Mononuclear cell (primary cell): Measurements from ENCODE around the gene FLOT1. TPM values are rescaled to one million over a fixed set of nuclear protein-coding genes. Genes with fewer than 3 reads are reported as not detected.

ENCODE experiments used
- H3K27me3 ChIP-seq: 2 replicates; pipeline ENCODE4 v1.6.0; 2011; ENCODE audit warnings: low read length, control low read depth; ENCODE audit not compliant: insufficient read depth
- H3K4me1 ChIP-seq: 2 replicates; pipeline ENCODE4 v1.5.1; 2011; ENCODE audit warnings: mild to moderate bottlenecking, low read length, control low read depth; ENCODE audit not compliant: insufficient read depth
- H3K4me3 ChIP-seq: 2 replicates; pipeline ENCODE4 v1.5.1; 2011; ENCODE audit warnings: mild to moderate bottlenecking, low read length, moderate library complexity
- H3K9me3 ChIP-seq: 2 replicates; pipeline ENCODE4 v1.5.1; 2011; ENCODE audit warnings: low read depth, mild to moderate bottlenecking, control low read depth, low read length
- total RNA-seq: library from RNA; depleted of rRNA; stranded (reverse); fragments of >200 nt; gene quantifications from one replicate; pipeline ENCODE4 v1.2.3, GENCODE V29; 2012

FLOT1 gene
- total RNA-seq: 68.1 TPM

- Histone ChIP-seq H3K27me3 (no peaks in the 10 kb centered on the region), H3K9me3 (no peaks in the 10 kb centered on the region), H3K4me3 (peak within 1 kb of the TSS; percentile 76), H3K4me1 (peaks cover 47% of the 10 kb centered on the region)
Observed at GRCh38 chr6:30742316-30743098, at the start of gene FLOT1. Gene FLOT1, minus strand, starts transcription at chr6:30742687. Its CDS starts 498 bp downstream, at chr6:30742189.

GRCh38 chr6:30790724-30791383, 48.4 kb upstream of the FLOT1 start:
- Histone ChIP-seq H3K4me3 (no peak overlapping the region), H3K9me3 (no peaks in the 10 kb centered on the region), H3K4me1 (peaks cover 78% of the 10 kb centered on the region), H3K27me3 (no peaks in the 10 kb centered on the region)

GRCh38 chr6:30789606-30790005, 47.1 kb upstream of the FLOT1 start:
- peaks cover 76% of the 10 kb centered on the region for H3K4me1 ChIP-seq
- H3K9me3 ChIP-seq: no peaks in the 10 kb centered on the region
- no peak overlapping the region for H3K4me3 ChIP-seq
- H3K27me3 ChIP-seq: no peaks in the 10 kb centered on the region

DNA sequence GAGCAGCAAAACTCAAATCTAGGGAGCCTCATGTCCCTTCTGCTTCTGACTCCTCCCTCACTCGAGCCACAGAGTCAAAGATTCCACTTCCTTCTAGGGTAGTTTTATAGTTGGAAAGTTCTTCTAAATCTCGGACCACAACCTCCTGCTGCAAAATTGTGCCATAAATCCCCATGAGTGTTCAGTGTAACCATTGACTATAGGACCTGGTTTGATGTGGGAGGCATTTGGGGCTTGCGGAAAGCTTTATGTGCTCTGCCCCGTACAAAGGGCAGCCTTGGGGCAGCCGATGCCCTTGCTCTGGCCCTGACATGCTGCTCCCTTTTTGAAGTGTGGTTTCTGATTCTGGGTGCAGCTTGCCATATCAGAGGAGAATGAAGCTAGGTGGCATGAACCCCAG, 45.5 kb upstream of the FLOT1 start:
- peaks cover 76% of the 10 kb centered on the region for H3K4me1 ChIP-seq
- no peaks in the 10 kb centered on the region for H3K27me3 ChIP-seq
- H3K4me3 ChIP-seq: no peak overlapping the region
- no peaks in the 10 kb centered on the region for H3K9me3 ChIP-seq

DNA sequence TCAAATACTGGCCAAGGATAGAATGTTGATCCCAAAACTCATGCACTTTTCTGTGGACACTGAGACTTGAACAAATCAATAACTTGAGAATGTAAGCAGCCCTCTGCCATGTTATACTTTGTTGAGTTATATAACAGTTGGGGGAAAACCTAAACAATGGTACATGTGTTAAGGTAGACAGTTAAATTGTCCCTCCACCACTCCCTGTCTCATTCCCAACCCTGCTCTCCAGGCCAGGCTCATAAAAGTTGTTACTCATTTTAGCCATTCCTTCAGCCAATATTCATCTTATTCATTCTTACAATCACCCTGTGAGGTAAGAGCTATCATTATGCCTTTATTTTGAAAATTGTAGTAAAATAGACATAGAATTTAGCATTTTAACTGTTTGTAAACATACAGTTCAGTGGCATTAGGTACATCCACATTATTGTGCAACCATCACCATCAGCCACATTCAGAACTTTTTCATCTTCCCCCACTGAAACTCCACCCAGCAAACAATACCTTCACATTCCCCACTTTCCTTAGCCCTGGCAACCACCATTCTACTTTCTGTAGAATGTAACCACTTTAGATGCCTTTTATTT, 40.0 kb upstream of the FLOT1 start:
- no peak overlapping the region for H3K4me3 ChIP-seq
- peaks cover 96% of the 10 kb centered on the region for H3K4me1 ChIP-seq
- H3K9me3 ChIP-seq: no peaks in the 10 kb centered on the region
- H3K27me3 ChIP-seq: no peaks in the 10 kb centered on the region

DNA sequence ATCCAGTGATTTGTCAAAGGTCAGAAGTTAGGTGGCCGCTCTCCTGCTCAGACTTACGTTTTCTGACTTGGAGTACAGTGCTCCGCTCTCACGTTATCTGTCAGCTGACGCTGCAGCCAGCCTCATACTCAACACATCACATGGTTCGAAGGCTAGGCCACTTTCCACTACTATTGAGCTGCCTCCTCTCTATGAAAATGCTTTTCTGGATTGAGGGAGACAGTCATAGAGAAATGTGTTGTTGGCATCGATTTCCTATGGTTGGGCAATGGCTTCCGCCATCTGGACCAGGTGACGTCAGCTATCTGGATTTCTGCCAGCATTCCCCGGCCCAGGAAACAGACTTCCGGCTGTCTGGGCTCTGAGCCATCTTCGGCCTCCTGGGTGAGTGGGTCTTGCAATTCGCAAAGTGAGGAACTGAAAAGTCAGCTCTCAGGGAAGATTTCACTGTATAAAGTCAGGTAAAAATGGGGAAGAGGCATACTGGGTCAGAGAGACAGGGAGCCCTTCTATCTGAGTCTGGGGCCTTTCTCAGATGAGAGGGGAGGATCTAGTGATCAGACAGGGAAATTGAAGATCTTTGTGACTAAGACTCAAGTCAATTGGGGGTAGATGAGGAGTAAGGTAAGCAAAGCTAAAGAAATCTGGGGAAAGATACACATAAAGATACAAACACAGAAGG, 39.4 kb upstream of the FLOT1 start:
- Histone ChIP-seq H3K4me1 (peaks cover 95% of the 10 kb centered on the region), H3K4me3 (no peak overlapping the region), H3K9me3 (no peaks in the 10 kb centered on the region), H3K27me3 (no peaks in the 10 kb centered on the region)

DNA sequence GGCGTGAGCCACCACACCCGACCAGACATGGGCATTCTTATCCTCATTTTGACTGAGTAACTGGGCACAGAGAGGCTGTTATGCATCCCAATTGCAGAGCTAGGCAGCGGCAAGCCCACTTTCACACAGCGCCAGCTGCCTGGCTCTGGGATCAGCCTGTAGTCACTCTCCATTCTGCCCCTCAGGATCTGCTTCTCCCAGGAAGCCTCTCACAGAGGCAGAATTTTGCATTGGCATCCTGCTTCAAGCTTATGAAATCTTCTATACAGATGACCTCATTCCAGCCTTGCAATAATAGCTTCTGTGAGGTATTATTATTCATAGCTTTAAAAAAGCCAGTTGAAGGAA, 38.9 kb upstream of the FLOT1 start:
- Histone ChIP-seq H3K4me1 (peaks cover 94% of the 10 kb centered on the region), H3K4me3 (no peak overlapping the region)

GRCh38 chr6:30780642-30780920, 38.1 kb upstream of the FLOT1 start:
- Histone ChIP-seq H3K9me3 (no peaks in the 10 kb centered on the region), H3K4me3 (no peak overlapping the region), H3K4me1 (peaks cover 88% of the 10 kb centered on the region), H3K27me3 (no peaks in the 10 kb centered on the region)

More for the DNA sequence above, 38.9 kb upstream of the FLOT1 start:
- Histone ChIP-seq H3K9me3 (no peaks in the 10 kb centered on the region), H3K27me3 (no peaks in the 10 kb centered on the region)

- peaks cover 85% of the 10 kb centered on the region for H3K4me1 ChIP-seq
Observed at GRCh38 chr6:30779850-30780641, 37.6 kb upstream of the FLOT1 start.

GRCh38 chr6:30778001-30778635, 35.6 kb upstream of the FLOT1 start:
- H3K9me3 ChIP-seq: no peaks in the 10 kb centered on the region
- H3K4me3 ChIP-seq: no peak overlapping the region
- H3K4me1 ChIP-seq: peaks cover 66% of the 10 kb centered on the region
- H3K27me3 ChIP-seq: no peaks in the 10 kb centered on the region

More at GRCh38 chr6:30779850-30780641, 37.6 kb upstream of the FLOT1 start:
- no peaks in the 10 kb centered on the region for H3K27me3 ChIP-seq
- H3K9me3 ChIP-seq: no peaks in the 10 kb centered on the region
- H3K4me3 ChIP-seq: no peak overlapping the region

GRCh38 chr6:30777155-30777485, 34.6 kb upstream of the FLOT1 start:
- H3K9me3 ChIP-seq: no peaks in the 10 kb centered on the region
- no peaks in the 10 kb centered on the region for H3K27me3 ChIP-seq
- peaks cover 56% of the 10 kb centered on the region for H3K4me1 ChIP-seq
- no peak overlapping the region for H3K4me3 ChIP-seq

GRCh38 chr6:30776390-30777154, 34.1 kb upstream of the FLOT1 start:
- no peaks in the 10 kb centered on the region for H3K9me3 ChIP-seq
- no peaks in the 10 kb centered on the region for H3K27me3 ChIP-seq
- peaks cover 51% of the 10 kb centered on the region for H3K4me1 ChIP-seq
- H3K4me3 ChIP-seq: no peak overlapping the region

- Histone ChIP-seq H3K9me3 (no peaks in the 10 kb centered on the region), H3K4me1 (peaks cover 43% of the 10 kb centered on the region), H3K27me3 (no peaks in the 10 kb centered on the region), H3K4me3 (no peak overlapping the region)
Observed at GRCh38 chr6:30775104-30775503, 32.6 kb upstream of the FLOT1 start.

DNA sequence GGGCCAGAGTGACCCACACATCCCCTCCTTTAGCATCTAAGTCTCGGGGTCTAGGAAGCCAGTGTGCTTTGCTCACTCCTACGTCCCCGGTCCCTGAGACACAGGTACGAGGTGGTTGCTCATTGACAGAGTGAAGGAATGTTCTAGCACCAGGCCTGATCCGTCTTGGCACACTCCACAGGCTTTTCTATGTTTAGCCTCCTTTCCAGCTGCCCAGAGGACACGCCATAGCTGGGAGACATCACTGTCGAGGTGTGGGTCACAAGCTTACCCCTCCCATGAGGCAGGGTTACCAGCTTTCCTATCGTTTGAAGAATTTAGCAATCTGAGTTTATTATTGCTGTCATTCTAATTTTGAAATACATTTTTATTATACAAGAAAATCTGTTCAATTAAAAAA, 32.2 kb upstream of the FLOT1 start:
- Histone ChIP-seq H3K4me3 (no peak overlapping the region), H3K27me3 (no peaks in the 10 kb centered on the region), H3K9me3 (no peaks in the 10 kb centered on the region), H3K4me1 (peaks cover 43% of the 10 kb centered on the region)
